ENCODE data around the gene TMEM181. TPM values are rescaled to one million over a fixed set of nuclear protein-coding genes. Genes with fewer than 3 reads are reported as not detected.
A peak's percentile ranks its signal among the peaks of the same experiment; 100 is the strongest.
"Not testable (repeated sequence)": the region's sequence is repeated elsewhere in the genome, so short reads cannot be mapped to it uniquely, and the experiment has no call there.

Gene TMEM181
- total RNA-seq, 2 experiments from 2014 or later, result 10.0 to 10.1 TPM

- CTCF ChIA-PET, result interaction anchor here (0.8 to 1.7 kb wide), 4 partner anchors 37 to 440 kb away, joined by 3 to 10 read pairs (median 6); no protein-coding TSS in a partner anchor
- peaks cover 59% of the 10 kb centered on the region for H3K4me1 Mint-ChIP-seq (ENCODE audit: low read depth)
Observed at GRCh38 chr6:158654498-158654897, 94.6 kb downstream of the TMEM181 start.

GRCh38 chr6:158654960-158655489 is 95.1 kb downstream of the TMEM181 start:
- no peak for DNase-seq
- Mint-ChIP-seq H3K27ac (peak overlapping the region; percentile 98), H3K9me3 (peaks cover 7% of the 10 kb centered on the region), H3K27me3 (peaks cover 2% of the 10 kb centered on the region), H3K4me1 (ENCODE audit: low read depth) (peaks cover 59% of the 10 kb centered on the region), H3K36me3 (ENCODE audit: low read depth) (peaks cover 78% of the 10 kb centered on the region), H3K4me3 (peak overlapping the region; percentile 83)
- no peak for TF ChIP-seq CTCF (IDR thresholded peaks at IDR 0.05)
- intact Hi-C loops (cut with micrococcal nuclease), result no loop called here
- ChIA-PET POLR2A (interaction anchor here (7.8 kb wide), 1 partner anchor 13 kb away, joined by 112 read pairs; the partner anchor contains the start of gene DYNLT1), CTCF (interaction anchor here (0.8 to 1.2 kb wide), 3 partner anchors 36 to 441 kb away, joined by 3 to 7 read pairs (median 6); no protein-coding TSS in a partner anchor)
- no peak for ATAC-seq

More at GRCh38 chr6:158654498-158654897, 94.6 kb downstream of the TMEM181 start:
- TF ChIP-seq CTCF (IDR thresholded peaks at IDR 0.05), result no peak
- DNase-seq (no peak), ATAC-seq (no peak)
- intact Hi-C loops (cut with micrococcal nuclease), result no loop called here
- H3K36me3 Mint-ChIP-seq (ENCODE audit: low read depth), result peaks cover 78% of the 10 kb centered on the region
- peak overlapping the region; percentile 98 for H3K27ac Mint-ChIP-seq
- POLR2A ChIA-PET, result interaction anchor here (7.8 kb wide), 1 partner anchor 13 kb away, joined by 112 read pairs; the partner anchor contains the start of gene DYNLT1
- H3K9me3 Mint-ChIP-seq, result peaks cover 7% of the 10 kb centered on the region
- peak overlapping the region; percentile 83 for H3K4me3 Mint-ChIP-seq
- H3K27me3 Mint-ChIP-seq, result peaks cover 2% of the 10 kb centered on the region

GRCh38 chr6:158655569-158656450 is 95.9 kb downstream of the TMEM181 start:
- ATAC-seq, result no peak
- H3K9me3 Mint-ChIP-seq, result peaks cover 6% of the 10 kb centered on the region
- peaks cover 2% of the 10 kb centered on the region for H3K27me3 Mint-ChIP-seq
- H3K4me3 Mint-ChIP-seq, result peak overlapping the region; percentile 83
- no peak for DNase-seq
- POLR2A ChIA-PET, result interaction anchor here (1.3 to 7.8 kb wide), 2 partner anchors 13 to 14 kb away, joined by 3 to 112 read pairs; partner anchors contain the start of gene DYNLT1
- CTCF ChIA-PET, result interaction anchor here (0.8 to 1.2 kb wide), 3 partner anchors 35 to 441 kb away, joined by 3 to 7 read pairs (median 6); no protein-coding TSS in a partner anchor
- TF ChIP-seq CTCF (IDR thresholded peaks at IDR 0.05), result no peak
- peaks cover 81% of the 10 kb centered on the region for H3K36me3 Mint-ChIP-seq (ENCODE audit: low read depth)
- intact Hi-C loops (cut with micrococcal nuclease), result no loop called here
- H3K4me1 Mint-ChIP-seq (ENCODE audit: low read depth), result peaks cover 65% of the 10 kb centered on the region
- peak overlapping the region; percentile 98 for H3K27ac Mint-ChIP-seq

- intact Hi-C loops (cut with micrococcal nuclease); H3K9me3 Mint-ChIP-seq; ATAC-seq; DNase-seq; H3K4me3 Mint-ChIP-seq; CTCF ChIA-PET; H3K27me3 Mint-ChIP-seq; H3K27ac Mint-ChIP-seq: not testable (repeated sequence)
- POLR2A ChIA-PET, result interaction anchor here (1.3 kb wide), 1 partner anchor 12 kb away, joined by 3 read pairs; no protein-coding TSS in a partner anchor
- Mint-ChIP-seq H3K4me1 (ENCODE audit: low read depth) (peaks cover 66% of the 10 kb centered on the region), H3K36me3 (ENCODE audit: low read depth) (peaks cover 79% of the 10 kb centered on the region)
Observed at GRCh38 chr6:158656986-158657385, 97.1 kb downstream of the TMEM181 start.

- H3K4me3 Mint-ChIP-seq, result no peak overlapping the region
- intact Hi-C loops (cut with micrococcal nuclease), result no loop called here
- ATAC-seq, result peak; percentile 69
- H3K9me3 Mint-ChIP-seq, result no peaks in the 10 kb centered on the region
- CTCF ChIA-PET, result interaction anchor here (0.6 to 5.3 kb wide), 15 partner anchors 8 to 151 kb away, joined by 3 to 55 read pairs (median 5); partner anchors contain the start of genes DYNLT1 and SYTL3
- TF ChIP-seq CTCF (IDR thresholded peaks at IDR 0.05), result peak; percentile 74
- H3K4me1 Mint-ChIP-seq (ENCODE audit: low read depth), result peaks cover 54% of the 10 kb centered on the region
- H3K27ac Mint-ChIP-seq, result peak overlapping the region; percentile 11
- DNase-seq, result peak; percentile 58
- peaks cover 81% of the 10 kb centered on the region for H3K36me3 Mint-ChIP-seq (ENCODE audit: low read depth)
- H3K27me3 Mint-ChIP-seq, result no peaks in the 10 kb centered on the region
- POLR2A ChIA-PET, result interaction anchor here (0.6 to 6.9 kb wide), 8 partner anchors 9 to 245 kb away, joined by 3 to 65 read pairs (median 3); partner anchors contain the start of gene DYNLT1
Observed at GRCh38 chr6:158660333-158660754, 100.5 kb downstream of the TMEM181 start.
